GM18499 (cell line): ENCODE results near the gene URGCP.

ENCODE experiments used
- ATAC-seq: cut with Tn5 transposase; IDR thresholded peaks from one replicate; pipeline ENCODE4 v1.9.1; 2021; ENCODE audit warnings: moderate number of reproducible peaks; ENCODE audit not compliant: insufficient read depth, unreplicated experiment

Gene URGCP, protein sequence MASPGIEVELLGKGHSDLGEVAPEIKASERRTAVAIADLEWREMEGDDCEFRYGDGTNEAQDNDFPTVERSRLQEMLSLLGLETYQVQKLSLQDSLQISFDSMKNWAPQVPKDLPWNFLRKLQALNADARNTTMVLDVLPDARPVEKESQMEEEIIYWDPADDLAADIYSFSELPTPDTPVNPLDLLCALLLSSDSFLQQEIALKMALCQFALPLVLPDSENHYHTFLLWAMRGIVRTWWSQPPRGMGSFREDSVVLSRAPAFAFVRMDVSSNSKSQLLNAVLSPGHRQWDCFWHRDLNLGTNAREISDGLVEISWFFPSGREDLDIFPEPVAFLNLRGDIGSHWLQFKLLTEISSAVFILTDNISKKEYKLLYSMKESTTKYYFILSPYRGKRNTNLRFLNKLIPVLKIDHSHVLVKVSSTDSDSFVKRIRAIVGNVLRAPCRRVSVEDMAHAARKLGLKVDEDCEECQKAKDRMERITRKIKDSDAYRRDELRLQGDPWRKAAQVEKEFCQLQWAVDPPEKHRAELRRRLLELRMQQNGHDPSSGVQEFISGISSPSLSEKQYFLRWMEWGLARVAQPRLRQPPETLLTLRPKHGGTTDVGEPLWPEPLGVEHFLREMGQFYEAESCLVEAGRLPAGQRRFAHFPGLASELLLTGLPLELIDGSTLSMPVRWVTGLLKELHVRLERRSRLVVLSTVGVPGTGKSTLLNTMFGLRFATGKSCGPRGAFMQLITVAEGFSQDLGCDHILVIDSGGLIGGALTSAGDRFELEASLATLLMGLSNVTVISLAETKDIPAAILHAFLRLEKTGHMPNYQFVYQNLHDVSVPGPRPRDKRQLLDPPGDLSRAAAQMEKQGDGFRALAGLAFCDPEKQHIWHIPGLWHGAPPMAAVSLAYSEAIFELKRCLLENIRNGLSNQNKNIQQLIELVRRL

DNA sequence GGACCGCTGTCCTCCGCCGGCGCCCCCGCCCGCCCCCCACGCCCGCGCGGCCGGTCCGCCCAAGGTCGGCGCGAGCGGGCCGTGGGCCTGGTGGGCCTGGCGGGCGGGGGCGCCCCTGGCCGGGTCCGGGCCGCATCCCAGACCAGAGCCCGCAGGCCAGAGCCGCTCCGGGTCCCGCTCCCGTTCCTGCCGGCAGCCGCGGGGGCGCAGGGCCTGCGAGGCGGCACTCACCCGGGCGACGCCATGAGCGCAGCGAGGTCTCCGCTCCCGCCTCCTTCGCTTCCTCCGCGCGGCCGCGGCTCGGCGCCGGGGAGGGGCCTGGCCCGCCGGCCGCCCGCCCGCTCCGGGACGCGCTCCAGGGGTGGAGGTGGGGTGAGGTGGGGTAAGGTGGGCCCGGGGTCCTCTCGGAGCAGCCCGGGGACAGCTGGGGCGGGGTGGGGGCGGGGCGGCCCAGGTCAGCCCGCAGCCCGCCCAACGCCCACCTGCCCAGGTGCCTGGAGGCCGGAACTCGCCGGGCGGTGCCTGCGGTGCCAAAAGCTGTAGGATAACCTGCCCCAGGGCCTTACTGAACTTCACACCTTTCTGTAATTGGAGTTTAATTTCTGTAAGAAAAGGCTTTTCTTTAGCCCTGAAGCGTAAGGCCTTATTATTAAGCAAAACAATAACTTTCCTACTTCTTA lies at the start of gene URGCP:
Gene URGCP, minus strand, starts transcription at position 266 of the 680 bp plus-strand sequence. Its CDS starts 21 bp downstream, at position 245.
- no peak for ATAC-seq

DNA sequence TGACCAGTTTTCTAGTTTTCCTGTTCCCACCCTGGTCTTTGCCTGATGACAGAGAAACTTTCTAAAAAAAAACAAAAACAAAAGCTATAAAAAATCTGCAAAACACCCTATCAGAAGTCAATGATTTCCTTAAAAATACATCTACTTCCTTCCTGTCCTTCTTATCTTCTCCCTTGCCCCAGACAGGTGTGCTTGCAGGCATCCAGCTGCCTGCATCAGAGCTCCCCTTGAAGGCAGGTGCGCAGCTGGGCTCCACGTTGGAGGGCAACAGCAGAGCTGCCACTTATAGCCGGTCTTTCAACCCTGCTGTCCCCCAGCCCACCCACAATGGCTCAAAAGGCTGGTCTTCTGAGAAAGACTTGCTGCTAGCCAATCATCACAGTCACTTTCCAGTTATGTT lies 49.6 kb upstream of the URGCP start:
- no peak for ATAC-seq

DNA sequence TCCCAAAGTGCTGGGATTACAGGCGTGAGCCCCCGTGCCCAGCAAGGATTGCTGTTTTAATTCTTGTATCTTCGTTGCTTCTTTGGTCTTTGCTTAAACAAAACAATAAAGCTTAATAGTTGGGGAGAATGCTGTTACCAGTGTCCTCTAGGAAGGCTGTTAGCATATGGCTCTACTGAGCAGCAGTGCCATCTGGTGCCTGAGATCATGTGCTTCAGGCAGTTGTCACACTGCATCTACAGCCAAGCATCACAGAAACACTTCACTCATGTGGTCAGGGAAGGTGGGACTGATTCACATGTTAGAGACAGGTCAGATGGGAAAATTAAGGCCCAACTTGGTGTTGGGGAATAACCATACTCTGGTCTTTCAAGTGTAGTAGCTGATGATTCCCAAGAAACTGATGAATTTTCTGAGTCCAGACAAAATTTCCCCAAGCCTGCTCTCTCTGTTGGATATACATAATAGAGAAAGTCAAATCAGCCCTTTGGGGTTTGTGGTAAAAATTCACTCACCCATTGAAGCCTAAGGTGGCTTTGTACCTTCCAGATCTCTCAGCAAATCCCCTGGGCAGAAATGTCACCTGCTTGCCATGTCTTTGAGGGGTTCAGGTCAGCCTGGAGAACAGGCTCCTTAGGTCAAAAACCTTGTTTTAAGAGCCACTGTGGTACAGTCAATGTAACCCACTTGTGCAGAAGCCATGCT lies 48.3 kb upstream of the URGCP start:
- no peak for ATAC-seq

DNA sequence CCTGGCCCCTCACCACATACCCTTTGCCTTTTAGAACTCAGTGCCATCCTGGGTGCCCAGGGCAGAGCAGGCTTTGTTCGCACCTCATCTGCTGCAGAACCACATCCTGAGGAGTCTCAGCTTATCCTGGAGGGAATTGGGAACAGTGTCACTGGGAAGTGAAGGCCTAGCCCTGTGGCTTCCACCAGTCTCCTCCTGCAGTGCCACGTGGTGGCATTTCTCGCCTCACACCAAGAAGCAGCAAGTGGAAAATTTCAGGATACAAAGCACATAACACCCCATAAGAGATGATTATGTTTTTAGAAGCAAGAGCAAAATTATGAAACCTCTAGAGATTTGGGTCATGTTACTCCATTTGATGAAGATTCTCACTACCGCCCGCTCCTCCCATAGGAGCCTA lies 46.7 kb upstream of the URGCP start:
- no peak for ATAC-seq

DNA sequence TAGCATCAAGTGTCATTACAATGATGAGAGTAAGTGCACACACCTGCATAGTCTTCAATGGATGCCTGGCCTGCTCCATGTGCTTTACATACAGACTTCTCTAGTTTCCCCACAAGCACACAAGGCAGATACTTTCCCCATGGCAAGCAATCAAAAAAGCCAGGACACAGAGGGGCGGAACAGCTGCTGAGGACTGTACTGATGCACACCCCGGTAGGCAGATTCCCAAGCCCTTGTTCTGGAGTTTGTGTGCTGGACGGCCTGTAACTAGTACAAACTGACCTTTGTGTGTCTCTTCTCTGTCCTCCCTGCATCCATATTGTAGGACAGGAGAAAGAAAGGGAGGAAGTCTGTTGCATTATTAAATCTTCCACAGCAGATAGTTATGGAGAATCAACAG lies 45.6 kb upstream of the URGCP start:
- ATAC-seq = no peak

DNA sequence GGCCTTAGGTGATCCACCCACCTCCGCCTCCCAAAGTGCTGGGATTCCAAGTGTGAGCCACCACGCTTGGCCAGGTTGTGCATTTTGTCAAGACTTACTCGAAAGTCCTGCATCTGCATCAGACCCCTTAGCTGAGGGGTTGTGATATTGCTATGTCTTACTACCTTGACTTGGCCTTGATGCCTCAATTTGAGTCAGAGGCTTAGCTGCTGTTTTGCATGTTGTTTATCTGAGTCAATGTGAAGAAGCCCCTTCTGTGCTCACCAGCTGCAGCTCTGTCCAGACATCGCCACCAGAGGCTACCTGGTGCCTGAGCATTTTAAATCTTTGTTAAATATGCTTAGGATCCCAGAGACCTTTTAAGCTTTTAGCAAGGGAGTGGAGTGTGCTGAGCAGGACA lies 37.9 kb upstream of the URGCP start:
- ATAC-seq = no peak

DNA sequence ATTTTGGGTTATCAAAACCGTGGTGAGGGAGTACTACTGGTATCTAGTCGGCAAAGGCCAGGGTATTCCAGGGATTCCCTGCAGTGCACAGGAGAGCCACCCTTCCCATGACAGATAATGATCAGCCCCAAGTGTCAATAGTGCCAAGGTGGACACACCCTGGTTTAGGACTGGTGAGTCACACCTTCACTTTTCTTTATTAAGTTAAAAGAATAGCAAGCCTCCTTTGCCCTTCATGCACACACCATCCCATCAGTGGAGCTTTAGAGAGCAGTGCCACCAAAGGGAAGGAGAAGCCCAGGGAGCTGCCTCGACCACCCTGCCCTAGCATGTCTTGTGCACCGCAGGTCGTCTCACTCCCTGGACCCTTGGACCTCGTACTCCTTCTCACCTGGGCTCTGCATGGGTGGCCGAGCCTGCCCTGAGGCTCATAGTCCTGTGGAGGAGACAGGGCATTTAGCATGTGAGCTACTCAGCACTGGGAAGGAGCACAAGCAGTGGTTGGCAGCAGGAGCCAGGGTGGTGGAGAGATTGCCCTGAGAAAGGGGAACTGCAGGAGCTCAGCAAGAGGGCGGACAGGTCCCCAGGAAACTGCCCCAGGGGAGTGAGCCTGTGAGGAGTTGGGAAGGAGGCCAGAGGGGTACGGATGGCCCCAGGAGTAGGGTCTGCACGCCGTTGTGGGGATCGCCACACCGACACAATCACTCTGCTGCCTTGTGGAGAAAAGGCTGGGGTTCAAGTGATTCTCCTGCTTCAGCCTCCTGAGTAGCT lies 37.2 kb upstream of the URGCP start:
- no peak for ATAC-seq

DNA sequence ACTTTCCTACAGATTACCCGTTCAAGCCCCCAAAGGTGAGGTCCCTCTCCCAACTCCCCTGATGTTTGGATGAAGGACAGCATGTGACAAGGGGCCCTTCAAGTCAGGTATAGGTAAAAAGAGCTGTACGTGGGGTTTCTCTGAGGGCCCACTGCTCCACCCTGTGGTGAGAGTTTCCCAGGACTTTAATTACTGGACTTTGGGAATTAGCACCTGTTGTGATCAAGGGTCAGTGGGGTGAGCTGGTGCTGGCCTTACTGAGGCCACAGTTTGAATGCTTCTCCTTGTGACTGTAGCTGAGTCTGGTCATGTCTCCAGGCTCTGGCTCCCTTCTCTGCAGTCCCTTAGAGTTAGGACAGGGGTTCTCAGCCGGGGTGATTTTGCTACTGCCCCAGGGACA lies 36.6 kb upstream of the URGCP start:
- ATAC-seq = no peak

DNA sequence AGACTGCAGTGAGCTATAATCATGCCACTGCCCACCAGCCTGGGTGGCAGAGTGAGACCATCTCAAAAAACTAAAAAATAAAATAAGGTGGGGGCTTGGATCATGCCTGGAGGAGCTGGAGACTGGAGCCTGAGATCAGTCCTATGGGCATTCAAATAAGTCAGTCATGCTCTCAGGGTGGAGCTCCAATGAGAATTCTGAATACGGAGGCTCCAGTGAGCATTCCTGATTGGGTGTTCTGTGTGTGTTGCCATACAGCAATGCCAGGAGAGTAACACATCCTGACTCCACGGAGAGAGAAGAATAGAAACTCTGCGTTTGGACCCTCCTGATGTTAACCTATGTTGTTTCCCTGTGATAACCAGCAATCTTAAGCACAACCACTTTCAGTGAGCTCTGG lies 35.9 kb upstream of the URGCP start:
- ATAC-seq = no peak

DNA sequence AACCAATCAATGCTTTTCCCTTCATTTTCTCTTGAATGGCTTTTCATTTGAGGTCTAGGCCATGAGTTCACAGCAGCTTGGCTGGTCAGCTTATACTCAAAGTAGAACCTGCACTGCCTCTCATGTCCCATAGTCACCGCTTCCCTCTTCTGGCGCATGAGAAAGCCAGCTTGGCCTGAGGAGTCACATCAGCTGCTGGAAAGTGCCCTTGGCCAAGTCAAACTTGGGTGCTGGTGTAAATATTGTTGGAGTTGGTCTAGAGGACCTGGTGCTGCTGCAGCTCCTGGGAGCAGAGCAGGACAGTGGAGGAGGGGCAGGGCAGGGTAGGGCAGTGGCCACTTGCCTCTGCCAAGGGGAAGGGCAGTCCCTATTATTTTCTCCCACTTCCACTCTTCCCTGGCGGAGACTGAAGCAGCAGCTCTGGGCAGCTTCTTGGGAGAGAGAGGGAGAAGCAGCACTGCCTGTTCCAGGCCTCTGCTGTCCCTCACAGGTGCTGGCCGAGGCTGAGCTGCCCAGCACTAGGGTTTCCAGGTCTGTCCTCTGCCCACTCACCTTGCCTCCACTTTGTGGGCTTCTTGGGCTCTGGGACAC lies 32.6 kb upstream of the URGCP start:
- ATAC-seq = no peak

DNA sequence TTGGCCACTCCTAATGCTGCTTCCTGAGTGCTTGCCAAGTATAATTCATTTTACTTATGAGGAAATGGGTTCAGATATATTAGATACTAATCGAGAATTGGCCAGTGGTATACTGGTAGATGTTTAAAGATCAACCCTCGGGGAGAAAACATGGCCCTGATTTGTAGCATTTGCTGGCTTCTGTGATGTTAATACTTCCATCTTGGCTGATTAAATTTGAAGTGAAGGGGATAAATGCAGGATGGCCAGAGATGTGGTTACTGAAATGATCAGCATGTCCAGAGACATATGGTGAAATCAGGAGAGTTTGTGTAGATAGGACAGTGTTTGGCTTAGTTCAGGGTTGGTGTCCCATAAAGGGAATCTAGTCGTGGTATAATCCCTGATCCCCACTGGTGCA lies 31.0 kb upstream of the URGCP start:
- ATAC-seq = no peak

DNA sequence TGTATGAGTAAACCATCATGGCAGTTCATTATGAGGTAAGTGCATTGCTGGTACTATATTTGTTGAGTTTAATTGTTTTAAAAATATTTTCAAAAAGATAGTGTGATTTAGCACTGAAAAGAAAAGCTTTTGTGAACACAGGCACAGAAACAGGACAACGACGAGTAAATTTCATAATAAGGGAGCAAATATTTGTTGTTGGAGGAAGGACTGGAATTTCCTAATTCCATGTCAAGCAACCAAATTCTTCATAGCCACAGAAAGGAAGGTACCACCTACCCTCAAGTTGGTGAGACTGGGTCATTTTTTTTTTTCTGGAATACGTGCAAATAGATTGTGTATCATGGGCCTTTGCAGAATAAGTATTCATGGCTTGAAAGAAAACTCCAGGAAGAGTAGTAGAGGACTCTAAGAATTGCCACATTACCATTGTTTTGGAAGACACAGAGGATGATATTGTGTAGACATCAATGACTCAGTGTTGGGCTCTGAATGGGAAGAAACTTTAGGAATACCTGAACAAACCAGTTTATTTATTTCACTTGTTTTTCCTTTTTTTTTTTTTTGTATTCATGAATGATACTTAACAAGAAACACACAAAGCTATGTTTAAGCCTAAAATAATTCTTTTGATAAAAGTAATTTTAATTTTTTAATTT lies 27.6 kb upstream of the URGCP start:
- ATAC-seq = no peak

DNA sequence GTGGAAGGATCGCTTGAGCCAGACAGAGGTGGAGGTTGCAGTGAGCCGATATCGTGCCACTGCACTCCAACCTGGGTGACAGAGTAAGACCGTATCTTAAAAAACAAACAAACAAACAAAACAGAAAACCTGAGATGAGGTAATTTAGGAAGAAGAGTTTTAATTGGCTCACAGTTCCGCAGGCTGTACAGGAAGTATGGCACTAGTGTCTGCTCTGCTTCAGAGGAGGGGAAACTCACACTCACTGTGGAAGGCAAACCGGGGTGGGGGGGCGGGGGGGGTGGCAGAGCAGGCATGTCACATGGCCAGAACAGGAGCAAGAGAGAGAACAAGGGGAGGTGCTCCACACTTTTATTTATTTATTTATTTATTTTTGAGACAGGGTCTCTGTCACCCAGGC lies 24.9 kb upstream of the URGCP start:
- ATAC-seq = no peak

DNA sequence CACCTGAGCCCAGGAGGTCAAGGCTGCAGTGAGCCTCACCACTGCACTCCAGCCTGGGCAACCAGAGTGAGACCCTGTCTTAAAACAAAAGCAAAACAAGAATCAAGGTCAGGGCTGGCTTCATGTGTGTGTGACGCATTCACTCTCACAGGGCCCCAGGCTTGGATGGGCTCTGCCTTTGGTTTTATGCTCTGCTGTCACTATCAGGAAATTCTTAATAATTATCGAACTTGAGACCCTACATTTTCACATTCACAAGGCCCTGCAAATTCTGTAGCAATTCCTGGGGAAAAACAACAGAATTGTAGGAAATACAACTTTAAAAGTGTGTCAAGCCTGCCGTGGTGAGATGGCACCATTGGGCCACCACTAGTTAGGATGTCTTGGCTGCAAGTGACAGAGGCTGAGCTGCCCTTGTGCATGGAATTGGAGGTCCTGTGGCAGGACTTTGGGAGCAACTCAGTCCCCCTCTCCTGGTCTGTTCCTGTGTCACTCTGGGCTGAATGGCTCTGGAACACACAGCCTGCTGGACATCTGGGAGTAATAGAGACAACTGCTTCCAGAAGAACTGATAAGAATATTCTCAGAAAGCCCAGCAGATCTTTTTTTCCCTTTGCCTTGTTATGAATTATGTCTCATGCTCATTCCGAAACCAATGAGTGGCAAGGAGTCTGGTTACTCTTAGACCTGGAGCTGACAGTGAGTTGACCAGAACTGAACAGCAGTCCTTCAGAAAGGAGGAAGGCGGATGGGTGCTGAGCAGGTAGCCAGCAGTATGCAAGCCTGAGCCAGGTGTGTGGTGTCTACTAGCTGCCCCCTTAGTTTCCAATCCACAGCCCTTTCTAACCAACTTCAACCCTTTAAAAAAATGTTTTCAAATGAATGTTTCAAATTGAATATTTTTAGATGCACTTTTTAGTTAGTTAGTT lies 23.4 kb upstream of the URGCP start:
- no peak for ATAC-seq

DNA sequence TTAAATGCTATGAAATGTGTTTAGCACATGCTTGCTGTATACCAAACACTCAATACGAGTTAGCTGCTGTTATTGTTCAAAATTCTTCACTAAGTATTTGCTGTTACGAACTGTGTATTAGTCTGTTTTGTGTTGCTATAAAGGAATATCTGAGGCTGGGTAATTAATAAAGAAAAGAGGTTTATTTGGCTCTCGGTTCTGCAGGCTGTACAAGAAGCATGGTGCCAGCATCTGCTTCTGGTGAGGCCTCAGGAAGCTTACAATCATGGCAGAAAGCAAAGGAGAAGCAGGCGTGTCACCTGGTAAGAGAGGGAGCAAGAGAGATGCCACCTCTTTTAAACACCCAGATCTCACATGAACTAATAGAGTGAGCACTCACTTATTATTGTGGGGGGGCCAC lies 21.4 kb upstream of the URGCP start:
- ATAC-seq = no peak

DNA sequence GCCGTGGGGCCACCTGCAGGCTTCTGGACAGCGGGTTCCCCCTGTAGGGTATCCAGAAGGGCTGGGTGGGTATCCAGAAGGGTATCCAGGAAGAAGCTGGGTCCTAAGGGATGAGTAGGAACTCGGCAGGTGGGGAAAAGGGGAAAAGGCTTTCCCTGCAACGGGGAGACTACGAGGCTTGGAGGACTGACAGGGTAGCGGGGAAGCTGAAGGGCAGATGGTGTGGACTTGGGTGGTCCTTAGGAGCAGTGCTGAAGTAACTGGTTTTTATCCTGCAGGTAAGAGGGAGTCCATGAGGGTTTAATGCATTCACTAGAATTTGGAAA lies 20.4 kb upstream of the URGCP start:
- ATAC-seq = no peak

DNA sequence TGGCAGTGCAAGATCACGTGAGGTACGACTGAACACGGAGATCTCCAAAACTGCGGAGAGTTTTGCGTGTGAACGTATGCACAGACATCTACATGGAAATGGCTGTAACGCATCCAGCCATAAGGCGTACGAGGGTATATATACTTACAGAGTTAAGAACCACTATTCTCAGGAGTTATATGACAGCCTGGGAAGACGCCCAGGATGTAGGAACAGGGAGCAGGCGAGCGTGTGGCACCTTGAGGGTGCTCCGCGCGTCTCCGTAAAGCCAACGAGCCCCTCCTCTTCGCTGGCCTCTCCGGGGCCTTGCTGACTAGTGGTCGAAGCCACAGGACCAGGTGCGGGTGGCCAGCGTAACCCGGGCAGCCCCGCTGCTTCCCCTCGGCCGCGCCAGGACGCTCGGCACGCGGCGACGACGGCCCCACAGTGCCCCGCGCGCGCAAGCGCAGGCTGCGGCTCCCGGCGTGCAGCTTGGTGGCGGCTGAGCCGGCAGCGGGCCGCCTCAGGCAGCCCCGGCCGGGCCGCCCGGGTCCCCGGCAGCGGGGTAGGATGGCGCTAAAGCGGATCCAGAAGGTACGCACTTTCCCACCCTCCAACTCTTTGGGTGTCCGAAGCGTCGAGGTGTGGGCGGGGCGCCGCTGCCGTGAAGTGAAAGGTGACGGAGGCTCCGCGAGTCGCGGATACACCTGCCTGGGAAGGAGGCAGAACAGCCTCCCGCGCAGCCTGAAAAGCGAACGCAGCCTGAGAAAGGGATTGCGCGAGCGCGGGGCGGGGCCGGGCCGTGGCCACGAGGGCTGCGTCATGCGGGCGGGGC lies 19.8 kb upstream of the URGCP start, which contains the start of gene UBE2D4:
Gene UBE2D4, plus strand, starts transcription at position 453 of the 814 bp plus-strand sequence. Its CDS starts 97 bp downstream, at position 550.
- ATAC-seq = peak; percentile 77
